HepG2 (cell line): ENCODE results near the gene HINT2. TPM values are rescaled to one million over a fixed set of nuclear protein-coding genes. Genes with fewer than 3 reads are reported as not detected.

Experiments used
- MAZ ChIP-seq, 2 experiments: sonication (generic) in 1 of 2; formaldehyde crosslinking in 1 of 2; IDR thresholded peaks; 2 replicates each; pipeline versions ENCODE4 v1.5.0 to v1.6.1; 2012 to 2020; ENCODE audit warnings: low read depth in 2 of 2, mild to moderate bottlenecking in 2 of 2, borderline replicate concordance in 1 of 2, improper control_type of control experiment in 1 of 2, low read length in 1 of 2, missing genetic modification reagents in 1 of 2, moderate library complexity in 1 of 2
- YEATS4 ChIP-seq: sonication (generic); formaldehyde crosslinking; IDR thresholded peaks from 2 replicates; pipeline ENCODE4 v1.4.0; 2020; ENCODE audit warnings: missing genetic modification reagents, borderline replicate concordance
- ZFP36L2 ChIP-seq: sonication (generic); formaldehyde crosslinking; IDR thresholded peaks from 2 replicates; pipeline ENCODE4 v1.4.0; 2020; ENCODE audit warnings: missing genetic modification reagents
- ZFX ChIP-seq: sonication (generic); formaldehyde crosslinking; IDR thresholded peaks from 2 replicates; pipeline ENCODE4 v1.4.0; 2020; ENCODE audit warnings: mild to moderate bottlenecking, low read depth, missing genetic modification reagents, moderate library complexity
- ZNF329 ChIP-seq: sonication (generic); formaldehyde crosslinking; IDR thresholded peaks from 2 replicates; pipeline ENCODE4 v1.9.0; 2021; ENCODE audit warnings: low read depth, mild to moderate bottlenecking, missing genetic modification reagents
- polyA plus RNA-seq, 8 experiments: library from polyadenylated mRNA; depleted of rRNA in 3 of 8; stranded (reverse) in 7 of 8; unstranded in 1 of 8; fragments of >200 nt; fragmentation: Illumina TruSeq in 4 of 8; extraction: Trizol in 4 of 8; gene quantifications; 2 replicates each; pipeline versions ENCODE4 v1.2.1 to v1.2.3, GENCODE V29; 2011 to 2016; ENCODE audit warnings: low read depth in 4 of 8, missing spikeins in 1 of 8, mixed read lengths in 1 of 8; ENCODE audit not compliant: insufficient read depth in 1 of 8
- total RNA-seq, 5 experiments: library from RNA; depleted of rRNA; stranded (reverse); fragments of >200 nt; fragmentation: Illumina TruSeq; extraction: Trizol; gene quantifications; 2 replicates each; pipeline ENCODE4 v1.2.3, GENCODE V29; 2016; ENCODE audit warnings: low read depth in 1 of 5
- TF ChIP-seq, protein P1 (sequence below): sonication (generic); formaldehyde crosslinking; IDR thresholded peaks from 2 replicates; pipeline ENCODE4 v1.4.0; 2020; ENCODE audit warnings: missing genetic modification reagents
- TF ChIP-seq, protein P2 (sequence below): sonication (generic); formaldehyde crosslinking; IDR thresholded peaks from 2 replicates; pipeline ENCODE4 v1.5.0; 2020; ENCODE audit warnings: mild to moderate bottlenecking, missing genetic modification reagents, borderline replicate concordance
- TF ChIP-seq, protein P3 (sequence below): IDR thresholded peaks from 2 replicates; pipeline ENCODE4 v1.6.1; 2012; ENCODE audit warnings: low read length, improper control_type of control experiment
- TF ChIP-seq, protein P4 (sequence below): sonication (generic); formaldehyde crosslinking; IDR thresholded peaks from 2 replicates; pipeline ENCODE4 v1.4.0; 2020; ENCODE audit warnings: missing genetic modification reagents
- TF ChIP-seq, protein P5 (sequence below): IDR thresholded peaks from 2 replicates; pipeline ENCODE4 v1.6.1; 2012; ENCODE audit warnings: inconsistent platforms

HINT2 gene
- total and polyA plus RNA-seq, 2 of the 13 experiments (the other 11 are each of a cell fraction or from before 2014, with no cell fraction given): 37.9 to 56.2 TPM

DNA sequence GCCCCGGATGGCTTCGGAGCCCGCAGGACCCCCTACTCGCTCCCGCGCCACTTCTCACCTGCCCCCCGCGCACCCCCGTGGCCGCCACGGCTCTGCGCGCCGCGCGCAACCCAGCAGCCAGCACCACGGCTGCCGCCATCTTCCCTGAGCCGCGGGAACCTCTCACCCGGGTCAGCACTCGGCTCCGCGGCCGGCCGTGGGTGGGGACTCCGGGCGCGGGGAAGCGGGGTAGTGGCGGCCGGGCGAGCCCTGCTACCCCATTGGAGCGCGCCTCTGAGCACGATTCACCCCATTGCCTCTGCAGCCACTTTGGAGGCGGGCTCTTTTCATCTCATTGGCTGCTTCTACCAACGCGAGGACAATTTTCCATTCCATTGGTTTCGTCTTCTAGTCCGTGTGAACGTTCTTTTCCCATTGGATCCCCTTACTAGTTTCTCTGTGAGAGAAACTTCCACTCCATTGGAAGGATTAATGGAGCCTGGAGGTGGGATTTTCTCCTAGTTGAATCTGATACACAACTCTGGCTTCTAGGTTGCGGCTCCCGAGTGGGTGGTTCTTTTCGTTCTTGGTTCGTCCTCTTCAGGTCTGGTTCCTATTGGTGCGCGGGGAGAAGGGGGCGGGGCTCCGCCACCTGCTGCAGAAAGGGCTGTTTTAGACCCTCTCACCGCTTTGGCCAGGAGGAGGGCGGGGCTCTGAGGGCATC lies at the start of gene HINT2 (continued):
- TF ChIP-seq, protein P1, sequence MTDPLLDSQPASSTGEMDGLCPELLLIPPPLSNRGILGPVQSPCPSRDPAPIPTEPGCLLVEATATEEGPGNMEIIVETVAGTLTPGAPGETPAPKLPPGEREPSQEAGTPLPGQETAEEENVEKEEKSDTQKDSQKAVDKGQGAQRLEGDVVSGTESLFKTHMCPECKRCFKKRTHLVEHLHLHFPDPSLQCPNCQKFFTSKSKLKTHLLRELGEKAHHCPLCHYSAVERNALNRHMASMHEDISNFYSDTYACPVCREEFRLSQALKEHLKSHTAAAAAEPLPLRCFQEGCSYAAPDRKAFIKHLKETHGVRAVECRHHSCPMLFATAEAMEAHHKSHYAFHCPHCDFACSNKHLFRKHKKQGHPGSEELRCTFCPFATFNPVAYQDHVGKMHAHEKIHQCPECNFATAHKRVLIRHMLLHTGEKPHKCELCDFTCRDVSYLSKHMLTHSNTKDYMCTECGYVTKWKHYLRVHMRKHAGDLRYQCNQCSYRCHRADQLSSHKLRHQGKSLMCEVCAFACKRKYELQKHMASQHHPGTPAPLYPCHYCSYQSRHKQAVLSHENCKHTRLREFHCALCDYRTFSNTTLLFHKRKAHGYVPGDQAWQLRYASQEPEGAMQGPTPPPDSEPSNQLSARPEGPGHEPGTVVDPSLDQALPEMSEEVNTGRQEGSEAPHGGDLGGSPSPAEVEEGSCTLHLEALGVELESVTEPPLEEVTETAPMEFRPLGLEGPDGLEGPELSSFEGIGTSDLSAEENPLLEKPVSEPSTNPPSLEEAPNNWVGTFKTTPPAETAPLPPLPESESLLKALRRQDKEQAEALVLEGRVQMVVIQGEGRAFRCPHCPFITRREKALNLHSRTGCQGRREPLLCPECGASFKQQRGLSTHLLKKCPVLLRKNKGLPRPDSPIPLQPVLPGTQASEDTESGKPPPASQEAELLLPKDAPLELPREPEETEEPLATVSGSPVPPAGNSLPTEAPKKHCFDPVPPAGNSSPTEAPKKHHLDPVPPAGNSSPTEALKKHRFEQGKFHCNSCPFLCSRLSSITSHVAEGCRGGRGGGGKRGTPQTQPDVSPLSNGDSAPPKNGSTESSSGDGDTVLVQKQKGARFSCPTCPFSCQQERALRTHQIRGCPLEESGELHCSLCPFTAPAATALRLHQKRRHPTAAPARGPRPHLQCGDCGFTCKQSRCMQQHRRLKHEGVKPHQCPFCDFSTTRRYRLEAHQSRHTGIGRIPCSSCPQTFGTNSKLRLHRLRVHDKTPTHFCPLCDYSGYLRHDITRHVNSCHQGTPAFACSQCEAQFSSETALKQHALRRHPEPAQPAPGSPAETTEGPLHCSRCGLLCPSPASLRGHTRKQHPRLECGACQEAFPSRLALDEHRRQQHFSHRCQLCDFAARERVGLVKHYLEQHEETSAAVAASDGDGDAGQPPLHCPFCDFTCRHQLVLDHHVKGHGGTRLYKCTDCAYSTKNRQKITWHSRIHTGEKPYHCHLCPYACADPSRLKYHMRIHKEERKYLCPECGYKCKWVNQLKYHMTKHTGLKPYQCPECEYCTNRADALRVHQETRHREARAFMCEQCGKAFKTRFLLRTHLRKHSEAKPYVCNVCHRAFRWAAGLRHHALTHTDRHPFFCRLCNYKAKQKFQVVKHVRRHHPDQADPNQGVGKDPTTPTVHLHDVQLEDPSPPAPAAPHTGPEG (CRISPR knock-in tag): no peak
- TF ChIP-seq, protein P2, sequence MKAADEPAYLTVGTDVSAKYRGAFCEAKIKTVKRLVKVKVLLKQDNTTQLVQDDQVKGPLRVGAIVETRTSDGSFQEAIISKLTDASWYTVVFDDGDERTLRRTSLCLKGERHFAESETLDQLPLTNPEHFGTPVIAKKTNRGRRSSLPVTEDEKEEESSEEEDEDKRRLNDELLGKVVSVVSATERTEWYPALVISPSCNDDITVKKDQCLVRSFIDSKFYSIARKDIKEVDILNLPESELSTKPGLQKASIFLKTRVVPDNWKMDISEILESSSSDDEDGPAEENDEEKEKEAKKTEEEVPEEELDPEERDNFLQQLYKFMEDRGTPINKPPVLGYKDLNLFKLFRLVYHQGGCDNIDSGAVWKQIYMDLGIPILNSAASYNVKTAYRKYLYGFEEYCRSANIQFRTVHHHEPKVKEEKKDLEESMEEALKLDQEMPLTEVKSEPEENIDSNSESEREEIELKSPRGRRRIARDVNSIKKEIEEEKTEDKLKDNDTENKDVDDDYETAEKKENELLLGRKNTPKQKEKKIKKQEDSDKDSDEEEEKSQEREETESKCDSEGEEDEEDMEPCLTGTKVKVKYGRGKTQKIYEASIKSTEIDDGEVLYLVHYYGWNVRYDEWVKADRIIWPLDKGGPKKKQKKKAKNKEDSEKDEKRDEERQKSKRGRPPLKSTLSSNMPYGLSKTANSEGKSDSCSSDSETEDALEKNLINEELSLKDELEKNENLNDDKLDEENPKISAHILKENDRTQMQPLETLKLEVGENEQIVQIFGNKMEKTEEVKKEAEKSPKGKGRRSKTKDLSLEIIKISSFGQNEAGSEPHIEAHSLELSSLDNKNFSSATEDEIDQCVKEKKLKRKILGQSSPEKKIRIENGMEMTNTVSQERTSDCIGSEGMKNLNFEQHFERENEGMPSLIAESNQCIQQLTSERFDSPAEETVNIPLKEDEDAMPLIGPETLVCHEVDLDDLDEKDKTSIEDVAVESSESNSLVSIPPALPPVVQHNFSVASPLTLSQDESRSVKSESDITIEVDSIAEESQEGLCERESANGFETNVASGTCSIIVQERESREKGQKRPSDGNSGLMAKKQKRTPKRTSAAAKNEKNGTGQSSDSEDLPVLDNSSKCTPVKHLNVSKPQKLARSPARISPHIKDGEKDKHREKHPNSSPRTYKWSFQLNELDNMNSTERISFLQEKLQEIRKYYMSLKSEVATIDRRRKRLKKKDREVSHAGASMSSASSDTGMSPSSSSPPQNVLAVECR (CRISPR knock-in tag): peak; percentile 49
- TF ChIP-seq, protein P3, sequence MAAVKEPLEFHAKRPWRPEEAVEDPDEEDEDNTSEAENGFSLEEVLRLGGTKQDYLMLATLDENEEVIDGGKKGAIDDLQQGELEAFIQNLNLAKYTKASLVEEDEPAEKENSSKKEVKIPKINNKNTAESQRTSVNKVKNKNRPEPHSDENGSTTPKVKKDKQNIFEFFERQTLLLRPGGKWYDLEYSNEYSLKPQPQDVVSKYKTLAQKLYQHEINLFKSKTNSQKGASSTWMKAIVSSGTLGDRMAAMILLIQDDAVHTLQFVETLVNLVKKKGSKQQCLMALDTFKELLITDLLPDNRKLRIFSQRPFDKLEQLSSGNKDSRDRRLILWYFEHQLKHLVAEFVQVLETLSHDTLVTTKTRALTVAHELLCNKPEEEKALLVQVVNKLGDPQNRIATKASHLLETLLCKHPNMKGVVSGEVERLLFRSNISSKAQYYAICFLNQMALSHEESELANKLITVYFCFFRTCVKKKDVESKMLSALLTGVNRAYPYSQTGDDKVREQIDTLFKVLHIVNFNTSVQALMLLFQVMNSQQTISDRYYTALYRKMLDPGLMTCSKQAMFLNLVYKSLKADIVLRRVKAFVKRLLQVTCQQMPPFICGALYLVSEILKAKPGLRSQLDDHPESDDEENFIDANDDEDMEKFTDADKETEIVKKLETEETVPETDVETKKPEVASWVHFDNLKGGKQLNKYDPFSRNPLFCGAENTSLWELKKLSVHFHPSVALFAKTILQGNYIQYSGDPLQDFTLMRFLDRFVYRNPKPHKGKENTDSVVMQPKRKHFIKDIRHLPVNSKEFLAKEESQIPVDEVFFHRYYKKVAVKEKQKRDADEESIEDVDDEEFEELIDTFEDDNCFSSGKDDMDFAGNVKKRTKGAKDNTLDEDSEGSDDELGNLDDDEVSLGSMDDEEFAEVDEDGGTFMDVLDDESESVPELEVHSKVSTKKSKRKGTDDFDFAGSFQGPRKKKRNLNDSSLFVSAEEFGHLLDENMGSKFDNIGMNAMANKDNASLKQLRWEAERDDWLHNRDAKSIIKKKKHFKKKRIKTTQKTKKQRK: peak; percentile 38; the same call in 1 of the 2 replicates
- TF ChIP-seq ZNF329 (CRISPR knock-in tag): 0 out of 2 replicates have a peak, but pooled peaks have one; percentile 49
- TF ChIP-seq ZFP36L2 (CRISPR knock-in tag): no peak
- TF ChIP-seq, protein P4, sequence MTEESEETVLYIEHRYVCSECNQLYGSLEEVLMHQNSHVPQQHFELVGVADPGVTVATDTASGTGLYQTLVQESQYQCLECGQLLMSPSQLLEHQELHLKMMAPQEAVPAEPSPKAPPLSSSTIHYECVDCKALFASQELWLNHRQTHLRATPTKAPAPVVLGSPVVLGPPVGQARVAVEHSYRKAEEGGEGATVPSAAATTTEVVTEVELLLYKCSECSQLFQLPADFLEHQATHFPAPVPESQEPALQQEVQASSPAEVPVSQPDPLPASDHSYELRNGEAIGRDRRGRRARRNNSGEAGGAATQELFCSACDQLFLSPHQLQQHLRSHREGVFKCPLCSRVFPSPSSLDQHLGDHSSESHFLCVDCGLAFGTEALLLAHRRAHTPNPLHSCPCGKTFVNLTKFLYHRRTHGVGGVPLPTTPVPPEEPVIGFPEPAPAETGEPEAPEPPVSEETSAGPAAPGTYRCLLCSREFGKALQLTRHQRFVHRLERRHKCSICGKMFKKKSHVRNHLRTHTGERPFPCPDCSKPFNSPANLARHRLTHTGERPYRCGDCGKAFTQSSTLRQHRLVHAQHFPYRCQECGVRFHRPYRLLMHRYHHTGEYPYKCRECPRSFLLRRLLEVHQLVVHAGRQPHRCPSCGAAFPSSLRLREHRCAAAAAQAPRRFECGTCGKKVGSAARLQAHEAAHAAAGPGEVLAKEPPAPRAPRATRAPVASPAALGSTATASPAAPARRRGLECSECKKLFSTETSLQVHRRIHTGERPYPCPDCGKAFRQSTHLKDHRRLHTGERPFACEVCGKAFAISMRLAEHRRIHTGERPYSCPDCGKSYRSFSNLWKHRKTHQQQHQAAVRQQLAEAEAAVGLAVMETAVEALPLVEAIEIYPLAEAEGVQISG (CRISPR knock-in tag): peak; percentile 72; the same call in 1 of the 2 replicates
- peak; percentile 59 for TF ChIP-seq ZFX (CRISPR knock-in tag)
- TF ChIP-seq, protein P5, sequence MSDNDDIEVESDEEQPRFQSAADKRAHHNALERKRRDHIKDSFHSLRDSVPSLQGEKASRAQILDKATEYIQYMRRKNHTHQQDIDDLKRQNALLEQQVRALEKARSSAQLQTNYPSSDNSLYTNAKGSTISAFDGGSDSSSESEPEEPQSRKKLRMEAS: no peak; the same call in 1 of the 2 replicates
- TF ChIP-seq MAZ (IDR thresholded peaks at IDR 0.05; ENCODE audit: borderline replicate concordance, low read depth, low read length): no peak
- TF ChIP-seq MAZ (CRISPR knock-in tag; IDR thresholded peaks at IDR 0.05; ENCODE audit: low read depth): no peak
- peak; percentile 82; the same call in 1 of the 2 replicates for TF ChIP-seq YEATS4 (CRISPR knock-in tag)
